WERI-Rb-1 (cell line): ENCODE data around the gene IMMP2L.

Experiments
- DNase-seq: peaks from one replicate; pipeline ENCODE4 v3.0.0-alpha.2; 2020
- H3K27ac ChIP-seq: fragments of 250-450 bp; sonication (Bioruptor Pico); 2 replicates; pipeline ENCODE4 v1.5.1; 2020; ENCODE audit warnings: mild to moderate bottlenecking, moderate library complexity
- H3K27me3 ChIP-seq: fragments of 250-450 bp; sonication (Bioruptor Pico); 2 replicates; pipeline ENCODE4 v1.5.1; 2021; ENCODE audit warnings: mild to moderate bottlenecking, low read depth, moderate library complexity; ENCODE audit not compliant: insufficient read depth, severe bottlenecking
- H3K36me3 ChIP-seq: fragments of 250-450 bp; sonication (Bioruptor Pico); 2 replicates; pipeline ENCODE4 v1.5.1; 2020; ENCODE audit warnings: mild to moderate bottlenecking, moderate library complexity
- H3K4me3 ChIP-seq: 2 replicates; pipeline ENCODE4 v1.5.1; 2011; ENCODE audit warnings: low read depth, mild to moderate bottlenecking, control low read depth, low read length
- H3K9me3 ChIP-seq: fragments of 250-450 bp; sonication (Bioruptor Pico); 2 replicates; pipeline ENCODE4 v1.5.1; 2021; ENCODE audit warnings: mild to moderate bottlenecking, moderate library complexity; ENCODE audit not compliant: severe bottlenecking
- TF ChIP-seq, protein P1 (sequence below): IDR thresholded peaks from 2 replicates; pipeline ENCODE4 v1.5.1; 2011; ENCODE audit warnings: low read depth, mild to moderate bottlenecking, control low read depth, inconsistent platforms, low read length

IMMP2L gene

DNA sequence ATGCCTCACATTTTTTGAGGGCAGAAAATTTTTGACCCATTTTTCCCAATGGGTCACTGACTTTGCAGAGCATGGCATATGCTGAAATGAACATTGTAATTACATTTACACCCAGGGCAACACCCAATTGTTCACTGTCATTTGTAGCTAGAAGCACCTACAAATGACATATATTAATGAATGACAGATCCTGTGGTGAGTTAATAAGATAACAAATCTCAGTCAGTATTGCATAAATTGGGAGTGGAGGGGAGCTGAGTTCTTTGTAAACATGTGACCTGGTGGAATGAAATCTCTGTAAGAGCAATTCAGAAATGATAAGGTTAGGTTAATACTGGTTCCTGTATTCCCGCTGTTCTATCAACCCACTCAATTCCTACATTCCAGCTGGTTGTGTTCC lies 726.4 kb downstream of the IMMP2L start:
- no peaks in the 10 kb centered on the region for H3K36me3 ChIP-seq
- TF ChIP-seq, protein P1, sequence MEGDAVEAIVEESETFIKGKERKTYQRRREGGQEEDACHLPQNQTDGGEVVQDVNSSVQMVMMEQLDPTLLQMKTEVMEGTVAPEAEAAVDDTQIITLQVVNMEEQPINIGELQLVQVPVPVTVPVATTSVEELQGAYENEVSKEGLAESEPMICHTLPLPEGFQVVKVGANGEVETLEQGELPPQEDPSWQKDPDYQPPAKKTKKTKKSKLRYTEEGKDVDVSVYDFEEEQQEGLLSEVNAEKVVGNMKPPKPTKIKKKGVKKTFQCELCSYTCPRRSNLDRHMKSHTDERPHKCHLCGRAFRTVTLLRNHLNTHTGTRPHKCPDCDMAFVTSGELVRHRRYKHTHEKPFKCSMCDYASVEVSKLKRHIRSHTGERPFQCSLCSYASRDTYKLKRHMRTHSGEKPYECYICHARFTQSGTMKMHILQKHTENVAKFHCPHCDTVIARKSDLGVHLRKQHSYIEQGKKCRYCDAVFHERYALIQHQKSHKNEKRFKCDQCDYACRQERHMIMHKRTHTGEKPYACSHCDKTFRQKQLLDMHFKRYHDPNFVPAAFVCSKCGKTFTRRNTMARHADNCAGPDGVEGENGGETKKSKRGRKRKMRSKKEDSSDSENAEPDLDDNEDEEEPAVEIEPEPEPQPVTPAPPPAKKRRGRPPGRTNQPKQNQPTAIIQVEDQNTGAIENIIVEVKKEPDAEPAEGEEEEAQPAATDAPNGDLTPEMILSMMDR, result no peak
- no peaks in the 10 kb centered on the region for H3K27me3 ChIP-seq
- H3K9me3 ChIP-seq, result no peaks in the 10 kb centered on the region
- H3K27ac ChIP-seq, result no peak overlapping the region
- no peak overlapping the region for H3K4me3 ChIP-seq
- DNase-seq, result no peak

DNA sequence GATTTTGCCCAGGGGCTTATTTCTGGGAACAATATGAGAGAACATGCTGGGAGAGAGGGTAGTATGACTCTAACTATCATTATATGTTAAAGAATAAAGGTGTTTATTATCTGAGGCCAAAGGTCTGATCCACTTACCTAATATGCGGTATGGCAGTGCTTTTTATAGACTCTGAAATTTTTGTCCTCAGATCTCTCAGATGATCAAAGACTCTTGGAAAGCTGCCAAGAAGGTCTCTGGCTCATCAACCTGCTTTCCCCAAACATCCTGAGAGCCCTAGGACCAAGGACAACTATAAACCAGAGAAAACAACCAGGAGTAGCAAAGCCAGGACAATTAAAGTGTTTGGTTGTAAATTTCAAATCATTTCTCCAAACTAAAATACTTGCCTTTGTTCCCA lies 727.1 kb downstream of the IMMP2L start:
- H3K36me3 ChIP-seq, result no peaks in the 10 kb centered on the region
- H3K9me3 ChIP-seq, result no peaks in the 10 kb centered on the region
- H3K4me3 ChIP-seq, result no peak overlapping the region
- H3K27me3 ChIP-seq, result no peaks in the 10 kb centered on the region
- H3K27ac ChIP-seq, result no peak overlapping the region
- TF ChIP-seq, protein P1, result no peak
- no peak for DNase-seq

DNA sequence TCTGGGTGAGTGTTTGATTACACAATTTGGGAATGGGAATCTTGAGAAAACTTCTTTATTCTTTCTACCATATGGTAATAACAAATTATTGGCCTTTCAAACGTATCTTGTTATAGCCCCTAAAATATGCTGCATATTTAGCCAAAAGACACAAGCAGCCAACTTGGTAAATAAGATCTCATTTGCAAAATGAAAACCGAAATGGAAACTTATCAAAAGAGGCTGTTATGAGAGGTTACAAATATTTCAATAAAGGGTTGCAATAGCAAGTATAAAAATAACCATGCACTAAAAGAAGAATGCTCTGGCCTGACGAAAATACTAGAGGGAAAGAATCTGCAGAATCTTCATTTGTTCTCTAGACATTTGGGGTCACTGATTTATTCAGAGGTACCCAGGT lies 730.9 kb downstream of the IMMP2L start:
- TF ChIP-seq, protein P1, result no peak

DNA sequence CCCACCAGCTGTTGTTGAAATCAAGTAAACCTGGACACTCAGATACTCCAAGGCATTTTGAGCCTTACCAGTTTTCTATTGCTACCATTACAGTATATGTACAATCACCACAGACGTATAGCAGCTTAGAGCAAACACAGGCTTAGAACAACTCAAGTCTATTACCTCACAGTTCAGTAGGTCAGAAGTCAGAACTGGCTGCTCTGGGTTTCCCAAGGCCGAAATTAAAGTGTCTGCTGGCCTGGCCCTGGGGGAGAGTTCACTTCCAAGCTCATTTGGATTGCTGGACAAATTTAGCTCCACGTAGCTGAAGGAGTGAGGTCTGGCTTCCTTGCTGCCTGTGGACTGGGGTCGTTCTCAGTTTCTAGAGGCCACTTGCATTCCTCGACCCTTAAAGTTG lies 731.5 kb downstream of the IMMP2L start:
- Histone ChIP-seq H3K27me3 (no peaks in the 10 kb centered on the region), H3K4me3 (no peak overlapping the region), H3K27ac (no peak overlapping the region), H3K9me3 (no peaks in the 10 kb centered on the region), H3K36me3 (no peaks in the 10 kb centered on the region)
- TF ChIP-seq, protein P1, result no peak
- no peak for DNase-seq

More for the DNA sequence above, 730.9 kb downstream of the IMMP2L start:
- Histone ChIP-seq H3K36me3 (no peaks in the 10 kb centered on the region), H3K4me3 (no peak overlapping the region), H3K27me3 (no peaks in the 10 kb centered on the region), H3K9me3 (no peaks in the 10 kb centered on the region), H3K27ac (no peak overlapping the region)
- no peak for DNase-seq

DNA sequence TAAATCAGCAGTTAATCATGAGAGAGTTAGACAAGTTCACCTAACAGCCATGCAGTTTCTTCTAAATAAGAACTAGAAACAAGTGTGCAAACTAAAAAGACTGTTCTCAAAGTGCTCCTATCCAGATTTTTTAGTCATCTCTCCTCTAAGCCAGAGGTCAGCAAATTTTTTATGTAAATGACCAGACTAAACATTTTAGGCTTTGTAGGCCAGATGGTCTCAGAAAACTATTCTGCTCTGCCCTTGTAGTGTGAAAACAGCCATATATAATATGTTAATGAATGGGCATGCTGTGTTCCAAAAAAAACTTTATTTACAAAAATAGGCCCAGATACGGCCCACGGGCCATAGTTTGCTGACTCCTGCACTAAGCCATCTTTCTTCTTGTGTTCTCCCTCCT lies 734.4 kb downstream of the IMMP2L start:
- no peaks in the 10 kb centered on the region for H3K9me3 ChIP-seq
- H3K27me3 ChIP-seq, result no peaks in the 10 kb centered on the region
- DNase-seq, result no peak
- no peaks in the 10 kb centered on the region for H3K36me3 ChIP-seq
- TF ChIP-seq, protein P1, result no peak
- no peak overlapping the region for H3K4me3 ChIP-seq
- H3K27ac ChIP-seq, result no peak overlapping the region

DNA sequence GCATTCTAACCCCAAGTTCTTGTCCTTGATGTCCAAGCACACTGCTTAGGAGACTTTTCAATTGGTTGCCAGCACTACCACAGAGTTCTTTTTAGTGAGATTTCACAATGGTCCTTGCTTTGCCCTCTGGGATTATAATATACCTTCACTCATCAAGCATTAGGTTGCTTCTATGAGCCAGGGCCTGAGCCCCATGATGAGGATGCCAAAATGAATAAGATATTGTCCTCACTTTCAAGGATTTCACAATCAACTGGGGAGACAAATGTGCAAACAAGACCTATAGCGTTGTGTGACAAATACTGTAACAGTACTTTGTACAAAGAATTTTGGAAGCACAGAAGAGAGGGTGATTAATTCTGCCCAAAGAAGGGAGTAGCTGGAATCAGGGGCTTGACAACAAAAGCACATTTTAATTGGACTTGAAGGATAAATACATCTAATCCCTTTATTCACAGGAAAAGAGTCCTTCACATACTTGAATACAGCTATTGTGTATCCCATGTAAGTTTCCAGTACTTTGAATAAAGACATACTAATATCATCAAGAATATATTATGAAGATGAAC lies 734.9 kb downstream of the IMMP2L start:
- DNase-seq, result no peak
- H3K27me3 ChIP-seq, result no peaks in the 10 kb centered on the region
- TF ChIP-seq, protein P1, result no peak
- no peak overlapping the region for H3K4me3 ChIP-seq
- H3K36me3 ChIP-seq, result no peaks in the 10 kb centered on the region
- H3K9me3 ChIP-seq, result no peaks in the 10 kb centered on the region
- H3K27ac ChIP-seq, result no peak overlapping the region
